ENCODE data around the gene EPHB4. TPM values are rescaled to one million over a fixed set of nuclear protein-coding genes. Genes with fewer than 3 reads are reported as not detected.

The EPHB4 gene
- total and polyA plus RNA-seq, 2 of the 8 experiments (the other 6 are each of a cell fraction or from before 2014, with no cell fraction given), result 85.0 to 113 TPM

DNA sequence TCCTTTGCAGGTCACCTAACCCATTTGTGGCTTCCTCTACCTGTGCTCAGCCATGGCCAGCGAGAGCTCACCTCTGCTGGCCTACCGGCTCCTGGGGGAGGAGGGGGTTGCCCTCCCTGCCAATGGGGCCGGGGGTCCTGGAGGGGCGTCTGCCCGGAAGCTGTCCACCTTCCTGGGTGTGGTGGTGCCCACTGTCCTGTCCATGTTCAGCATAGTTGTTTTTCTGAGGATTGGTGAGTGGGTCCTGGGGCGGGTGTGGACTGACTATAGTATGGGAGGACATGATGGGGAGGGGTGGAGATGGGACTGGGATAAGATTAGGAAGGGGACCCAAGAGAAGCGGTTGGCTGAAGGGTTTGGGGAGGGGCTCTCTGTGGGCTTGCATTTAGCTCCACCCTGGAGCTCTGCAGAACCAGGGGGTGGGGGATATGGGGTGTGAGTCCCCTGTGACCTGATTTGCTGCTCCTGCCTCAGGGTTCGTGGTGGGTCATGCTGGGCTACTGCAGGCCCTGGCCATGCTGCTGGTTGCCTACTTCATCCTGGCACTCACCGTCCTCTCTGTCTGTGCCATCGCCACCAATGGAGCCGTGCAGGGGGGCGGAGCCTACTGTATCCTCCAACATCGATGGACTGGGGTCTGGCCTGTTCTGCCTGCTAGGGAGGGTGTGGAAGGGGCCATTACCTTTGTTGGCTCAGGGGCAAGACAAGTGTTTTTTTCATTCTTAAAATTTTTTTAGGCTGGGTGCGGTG is 27.0 kb upstream of the EPHB4 start (continued):
- TF ChIP-seq BACH1 (IDR thresholded peaks at IDR 0.05; ENCODE audit: low read length), result no peak
- TF ChIP-seq POU5F1 (IDR thresholded peaks at IDR 0.05; ENCODE audit: low read depth, low read length), result no peak
- no peak for TF ChIP-seq GTF2F1 (IDR thresholded peaks at IDR 0.05; ENCODE audit: borderline replicate concordance, low read depth, low read length)
- TF ChIP-seq CTBP2 (IDR thresholded peaks at IDR 0.05; ENCODE audit: borderline replicate concordance, insufficient read depth, insufficient read length, low read length), result no peak
- TF ChIP-seq KDM1A (IDR thresholded peaks at IDR 0.05; ENCODE audit: borderline replicate concordance, low read length), result no peak
- no peak for TF ChIP-seq RNF2 (IDR thresholded peaks at IDR 0.05; ENCODE audit: borderline replicate concordance, low read depth, low read length, missing control alignments, poor library complexity, severe bottlenecking)

Measured in H1 (cell line).